ENCODE results near the gene MGME1.

Gene MGME1

DNA sequence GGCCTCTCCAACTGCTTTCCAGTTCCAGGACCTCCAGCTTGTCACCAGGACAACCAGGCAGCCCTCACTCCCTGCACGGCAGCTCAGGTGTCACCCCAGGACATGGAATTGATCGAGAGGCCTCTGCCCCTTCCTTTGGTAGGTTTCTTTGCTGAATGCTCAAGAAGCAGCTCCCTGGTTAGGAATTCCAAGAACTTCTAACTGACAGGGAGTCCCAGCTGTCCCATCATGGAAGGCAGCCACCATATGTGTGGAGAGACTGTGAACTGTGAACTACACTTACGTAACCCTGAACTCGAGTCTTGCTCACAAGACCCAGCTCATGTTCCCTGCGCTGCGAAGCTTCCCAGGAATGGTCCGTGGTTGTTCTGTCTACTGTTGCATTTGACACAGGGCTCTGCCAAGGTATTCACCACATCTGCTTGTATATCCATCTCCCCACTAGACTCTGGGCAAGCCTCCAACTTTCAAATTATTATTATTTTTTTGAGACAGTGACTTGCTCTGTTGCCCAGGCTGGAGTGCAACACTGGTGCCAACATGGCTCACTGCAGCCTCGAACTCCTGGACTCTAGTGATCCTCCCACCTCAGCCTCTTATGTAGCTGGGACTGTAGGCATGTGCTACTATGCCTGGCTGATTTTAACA is 35.7 kb downstream of the MGME1 start:
- H3K27ac Mint-ChIP-seq = no peak overlapping the region
- H3K9me3 Mint-ChIP-seq = peaks cover 3% of the 10 kb centered on the region
- no peaks in the 10 kb centered on the region for H3K27me3 Mint-ChIP-seq (ENCODE audit: low read depth, poor library complexity)
- no peak overlapping the region for H3K4me3 Mint-ChIP-seq
- no peaks in the 10 kb centered on the region for H3K36me3 Mint-ChIP-seq (ENCODE audit: low read depth)
- TF ChIP-seq, protein P1, sequence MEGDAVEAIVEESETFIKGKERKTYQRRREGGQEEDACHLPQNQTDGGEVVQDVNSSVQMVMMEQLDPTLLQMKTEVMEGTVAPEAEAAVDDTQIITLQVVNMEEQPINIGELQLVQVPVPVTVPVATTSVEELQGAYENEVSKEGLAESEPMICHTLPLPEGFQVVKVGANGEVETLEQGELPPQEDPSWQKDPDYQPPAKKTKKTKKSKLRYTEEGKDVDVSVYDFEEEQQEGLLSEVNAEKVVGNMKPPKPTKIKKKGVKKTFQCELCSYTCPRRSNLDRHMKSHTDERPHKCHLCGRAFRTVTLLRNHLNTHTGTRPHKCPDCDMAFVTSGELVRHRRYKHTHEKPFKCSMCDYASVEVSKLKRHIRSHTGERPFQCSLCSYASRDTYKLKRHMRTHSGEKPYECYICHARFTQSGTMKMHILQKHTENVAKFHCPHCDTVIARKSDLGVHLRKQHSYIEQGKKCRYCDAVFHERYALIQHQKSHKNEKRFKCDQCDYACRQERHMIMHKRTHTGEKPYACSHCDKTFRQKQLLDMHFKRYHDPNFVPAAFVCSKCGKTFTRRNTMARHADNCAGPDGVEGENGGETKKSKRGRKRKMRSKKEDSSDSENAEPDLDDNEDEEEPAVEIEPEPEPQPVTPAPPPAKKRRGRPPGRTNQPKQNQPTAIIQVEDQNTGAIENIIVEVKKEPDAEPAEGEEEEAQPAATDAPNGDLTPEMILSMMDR (IDR thresholded peaks at IDR 0.05) = no peak
- H3K4me1 Mint-ChIP-seq = peaks cover 48% of the 10 kb centered on the region
- DNase-seq = no peak

GRCh38 chr20:18005170-18005989 is 36.6 kb downstream of the MGME1 start:
- H3K36me3 Mint-ChIP-seq (ENCODE audit: low read depth) = no peaks in the 10 kb centered on the region
- H3K4me3 Mint-ChIP-seq = peak overlapping the region; percentile 23
- peaks cover 45% of the 10 kb centered on the region for H3K4me1 Mint-ChIP-seq
- H3K9me3 Mint-ChIP-seq = peaks cover 3% of the 10 kb centered on the region
- no peak for DNase-seq
- no peaks in the 10 kb centered on the region for H3K27me3 Mint-ChIP-seq (ENCODE audit: low read depth, poor library complexity)
- H3K27ac Mint-ChIP-seq = peak overlapping the region; percentile 33
- TF ChIP-seq, protein P1 (IDR thresholded peaks at IDR 0.05) = no peak

DNA sequence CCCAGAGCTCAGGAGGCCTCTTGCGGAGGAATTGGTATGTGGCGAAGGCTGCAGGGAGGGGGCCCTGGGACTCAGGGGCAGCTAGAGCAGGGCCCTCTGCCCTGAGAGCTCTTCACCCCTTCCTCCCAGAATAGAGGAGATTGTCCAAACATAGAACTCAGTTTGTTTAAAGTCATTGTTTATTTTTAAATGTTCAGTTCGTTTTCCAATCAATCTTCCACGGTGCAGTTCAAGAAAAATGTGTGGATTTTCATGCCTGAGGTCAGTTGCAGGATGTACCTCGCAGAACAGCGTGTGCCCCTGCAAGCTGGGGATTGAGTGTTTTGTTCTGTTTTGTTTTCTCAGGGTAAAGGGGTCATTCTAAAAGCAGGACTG is 37.2 kb downstream of the MGME1 start:
- Mint-ChIP-seq H3K4me1 (peaks cover 43% of the 10 kb centered on the region), H3K27me3 (ENCODE audit: low read depth, poor library complexity) (no peaks in the 10 kb centered on the region), H3K4me3 (no peak overlapping the region), H3K9me3 (peaks cover 6% of the 10 kb centered on the region), H3K27ac (peak overlapping the region; percentile 33), H3K36me3 (ENCODE audit: low read depth) (peaks cover 2% of the 10 kb centered on the region)
- TF ChIP-seq, protein P1 (IDR thresholded peaks at IDR 0.05) = no peak
- no peak for DNase-seq

GRCh38 chr20:18006684-18007083 is 37.9 kb downstream of the MGME1 start:
- Mint-ChIP-seq H3K9me3 (peaks cover 13% of the 10 kb centered on the region), H3K27me3 (ENCODE audit: low read depth, poor library complexity) (no peaks in the 10 kb centered on the region), H3K27ac (no peak overlapping the region), H3K4me1 (peaks cover 49% of the 10 kb centered on the region), H3K4me3 (no peak overlapping the region), H3K36me3 (ENCODE audit: low read depth) (peaks cover 9% of the 10 kb centered on the region)
- TF ChIP-seq, protein P1 (IDR thresholded peaks at IDR 0.05) = no peak
- DNase-seq = no peak

- no peak overlapping the region for H3K4me3 Mint-ChIP-seq
- TF ChIP-seq, protein P1 (IDR thresholded peaks at IDR 0.05) = no peak
- no peaks in the 10 kb centered on the region for H3K27me3 Mint-ChIP-seq (ENCODE audit: low read depth, poor library complexity)
- H3K27ac Mint-ChIP-seq = peak overlapping the region; percentile 87
- H3K9me3 Mint-ChIP-seq = peaks cover 13% of the 10 kb centered on the region
- DNase-seq = no peak
- peaks cover 9% of the 10 kb centered on the region for H3K36me3 Mint-ChIP-seq (ENCODE audit: low read depth)
- H3K4me1 Mint-ChIP-seq = peaks cover 52% of the 10 kb centered on the region
Measured at GRCh38 chr20:18007534-18008292, 38.9 kb downstream of the MGME1 start.

Data from nephron progenitor cell (in vitro differentiated cells).